HL-60 (cell line): Measurements from ENCODE around the gene MDGA2.

Source experiments
- DNase-seq, 2 experiments: peaks; one replicate each; pipeline ENCODE4 v3.0.0-alpha.2; 2010 to 2020; ENCODE audit warnings: low read depth in 1 of 2, low spot score in 1 of 2
- H3K27ac ChIP-seq: fragments of 250-450 bp; sonication (Bioruptor Pico); replicated peaks from 2 replicates; pipeline ENCODE4 v1.5.1; 2020; ENCODE audit warnings: mild to moderate bottlenecking, moderate library complexity
- H3K27me3 ChIP-seq: fragments of 250-450 bp; sonication (Bioruptor Pico); 2 replicates; pipeline ENCODE4 v1.5.1; 2021; ENCODE audit warnings: mild to moderate bottlenecking, moderate library complexity; ENCODE audit not compliant: insufficient read depth, poor library complexity, severe bottlenecking
- H3K4me3 ChIP-seq: replicated peaks from 2 replicates; pipeline ENCODE4 v1.5.1; 2011; ENCODE audit warnings: mild to moderate bottlenecking, control low read depth, low read length; ENCODE audit not compliant: insufficient read depth
- GABPA ChIP-seq: IDR thresholded peaks from 2 replicates; pipeline ENCODE4 v1.6.1; 2012; ENCODE audit warnings: low read depth
- POLR2AphosphoS5 ChIP-seq: IDR thresholded peaks from 2 replicates; pipeline ENCODE4 v1.6.1; 2012; ENCODE audit warnings: low read depth
- SPI1 ChIP-seq: IDR thresholded peaks from 2 replicates; pipeline ENCODE4 v1.6.1; 2012; ENCODE audit warnings: low read depth, mild to moderate bottlenecking, borderline replicate concordance
- TF ChIP-seq, protein P1 (sequence below): IDR thresholded peaks from 2 replicates; pipeline ENCODE4 v1.6.1; 2012; ENCODE audit warnings: low read depth; ENCODE audit not compliant: insufficient replicate concordance
- TF ChIP-seq, protein P2 (sequence below): IDR thresholded peaks from one replicate; pipeline ENCODE4 v1.5.1; 2011; ENCODE audit warnings: low read length, control low read depth, inconsistent platforms; ENCODE audit not compliant: insufficient read depth

Gene MDGA2

DNA sequence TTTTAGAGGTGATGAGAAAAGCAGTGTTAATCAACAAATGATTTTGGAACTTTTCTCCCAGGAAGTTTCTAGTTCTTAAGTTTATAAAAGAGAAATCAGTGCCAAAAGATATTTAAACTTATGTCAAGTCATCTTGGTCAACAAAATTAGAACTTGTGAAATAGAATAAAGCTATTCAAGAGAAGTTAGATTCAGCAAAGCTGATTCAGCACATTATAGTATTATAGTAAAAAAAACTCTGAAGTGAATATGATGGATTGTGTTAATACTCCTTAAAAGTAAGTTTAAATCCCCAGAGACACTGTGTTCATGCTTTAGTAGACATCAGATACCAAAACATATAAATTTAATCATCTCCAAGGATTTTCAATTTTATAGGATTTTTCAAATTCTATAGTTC is 813.7 kb downstream of the MDGA2 start:
- TF ChIP-seq SPI1, result no peak
- TF ChIP-seq GABPA, result no peak
- TF ChIP-seq, protein P1, sequence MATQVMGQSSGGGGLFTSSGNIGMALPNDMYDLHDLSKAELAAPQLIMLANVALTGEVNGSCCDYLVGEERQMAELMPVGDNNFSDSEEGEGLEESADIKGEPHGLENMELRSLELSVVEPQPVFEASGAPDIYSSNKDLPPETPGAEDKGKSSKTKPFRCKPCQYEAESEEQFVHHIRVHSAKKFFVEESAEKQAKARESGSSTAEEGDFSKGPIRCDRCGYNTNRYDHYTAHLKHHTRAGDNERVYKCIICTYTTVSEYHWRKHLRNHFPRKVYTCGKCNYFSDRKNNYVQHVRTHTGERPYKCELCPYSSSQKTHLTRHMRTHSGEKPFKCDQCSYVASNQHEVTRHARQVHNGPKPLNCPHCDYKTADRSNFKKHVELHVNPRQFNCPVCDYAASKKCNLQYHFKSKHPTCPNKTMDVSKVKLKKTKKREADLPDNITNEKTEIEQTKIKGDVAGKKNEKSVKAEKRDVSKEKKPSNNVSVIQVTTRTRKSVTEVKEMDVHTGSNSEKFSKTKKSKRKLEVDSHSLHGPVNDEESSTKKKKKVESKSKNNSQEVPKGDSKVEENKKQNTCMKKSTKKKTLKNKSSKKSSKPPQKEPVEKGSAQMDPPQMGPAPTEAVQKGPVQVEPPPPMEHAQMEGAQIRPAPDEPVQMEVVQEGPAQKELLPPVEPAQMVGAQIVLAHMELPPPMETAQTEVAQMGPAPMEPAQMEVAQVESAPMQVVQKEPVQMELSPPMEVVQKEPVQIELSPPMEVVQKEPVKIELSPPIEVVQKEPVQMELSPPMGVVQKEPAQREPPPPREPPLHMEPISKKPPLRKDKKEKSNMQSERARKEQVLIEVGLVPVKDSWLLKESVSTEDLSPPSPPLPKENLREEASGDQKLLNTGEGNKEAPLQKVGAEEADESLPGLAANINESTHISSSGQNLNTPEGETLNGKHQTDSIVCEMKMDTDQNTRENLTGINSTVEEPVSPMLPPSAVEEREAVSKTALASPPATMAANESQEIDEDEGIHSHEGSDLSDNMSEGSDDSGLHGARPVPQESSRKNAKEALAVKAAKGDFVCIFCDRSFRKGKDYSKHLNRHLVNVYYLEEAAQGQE, result no peak
- no peak for TF ChIP-seq POLR2AphosphoS5
- TF ChIP-seq, protein P2, sequence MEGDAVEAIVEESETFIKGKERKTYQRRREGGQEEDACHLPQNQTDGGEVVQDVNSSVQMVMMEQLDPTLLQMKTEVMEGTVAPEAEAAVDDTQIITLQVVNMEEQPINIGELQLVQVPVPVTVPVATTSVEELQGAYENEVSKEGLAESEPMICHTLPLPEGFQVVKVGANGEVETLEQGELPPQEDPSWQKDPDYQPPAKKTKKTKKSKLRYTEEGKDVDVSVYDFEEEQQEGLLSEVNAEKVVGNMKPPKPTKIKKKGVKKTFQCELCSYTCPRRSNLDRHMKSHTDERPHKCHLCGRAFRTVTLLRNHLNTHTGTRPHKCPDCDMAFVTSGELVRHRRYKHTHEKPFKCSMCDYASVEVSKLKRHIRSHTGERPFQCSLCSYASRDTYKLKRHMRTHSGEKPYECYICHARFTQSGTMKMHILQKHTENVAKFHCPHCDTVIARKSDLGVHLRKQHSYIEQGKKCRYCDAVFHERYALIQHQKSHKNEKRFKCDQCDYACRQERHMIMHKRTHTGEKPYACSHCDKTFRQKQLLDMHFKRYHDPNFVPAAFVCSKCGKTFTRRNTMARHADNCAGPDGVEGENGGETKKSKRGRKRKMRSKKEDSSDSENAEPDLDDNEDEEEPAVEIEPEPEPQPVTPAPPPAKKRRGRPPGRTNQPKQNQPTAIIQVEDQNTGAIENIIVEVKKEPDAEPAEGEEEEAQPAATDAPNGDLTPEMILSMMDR, result no peak
- no peak for DNase-seq
- Histone ChIP-seq H3K27me3 (no peaks in the 10 kb centered on the region), H3K27ac (no peak overlapping the region), H3K4me3 (no peak overlapping the region)

DNA sequence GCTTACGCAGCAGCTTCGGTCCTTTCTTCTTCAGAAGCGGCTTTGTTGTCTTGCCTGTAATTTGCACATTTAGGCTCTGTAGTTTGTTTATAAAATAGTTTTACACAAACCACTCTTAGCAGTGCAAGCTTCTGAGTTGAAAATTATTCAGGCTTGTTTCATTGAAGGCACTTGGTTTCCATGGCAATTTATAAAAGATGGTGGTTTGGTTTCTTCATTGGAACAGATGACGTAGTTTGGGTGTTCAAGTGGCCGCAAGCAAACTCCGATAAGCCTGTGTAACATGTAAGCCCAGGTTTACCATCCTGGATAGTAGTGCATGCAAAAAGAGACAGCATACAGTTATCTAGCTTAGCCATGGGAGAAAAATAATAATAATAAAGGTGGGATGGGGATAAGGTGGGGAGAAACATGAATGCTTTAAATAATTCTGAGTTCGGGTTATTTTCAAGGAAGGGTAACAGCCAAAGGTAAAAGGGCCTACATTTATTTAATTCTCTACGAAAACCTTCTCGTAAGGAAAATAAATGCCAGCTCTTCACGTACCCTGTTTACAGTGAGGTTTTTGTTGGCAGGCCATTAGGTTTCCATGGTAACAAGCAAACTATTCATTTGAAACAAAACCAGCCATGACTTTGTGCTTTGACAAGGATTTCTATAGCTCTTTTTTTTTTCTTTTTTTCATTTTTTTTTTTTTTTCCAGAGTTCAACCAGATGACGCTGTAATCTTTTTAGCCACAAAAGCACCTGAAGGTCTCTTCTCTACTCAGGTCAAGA is 834.3 kb downstream of the MDGA2 start:
- TF ChIP-seq GABPA (no peak), POLR2AphosphoS5 (no peak), SPI1 (no peak)
- TF ChIP-seq, protein P1, result no peak
- TF ChIP-seq, protein P2, result no peak
- no peak overlapping the region for H3K27ac ChIP-seq
- DNase-seq, result no peak
- H3K27me3 ChIP-seq, result no peaks in the 10 kb centered on the region
- H3K4me3 ChIP-seq, result no peak overlapping the region

DNA sequence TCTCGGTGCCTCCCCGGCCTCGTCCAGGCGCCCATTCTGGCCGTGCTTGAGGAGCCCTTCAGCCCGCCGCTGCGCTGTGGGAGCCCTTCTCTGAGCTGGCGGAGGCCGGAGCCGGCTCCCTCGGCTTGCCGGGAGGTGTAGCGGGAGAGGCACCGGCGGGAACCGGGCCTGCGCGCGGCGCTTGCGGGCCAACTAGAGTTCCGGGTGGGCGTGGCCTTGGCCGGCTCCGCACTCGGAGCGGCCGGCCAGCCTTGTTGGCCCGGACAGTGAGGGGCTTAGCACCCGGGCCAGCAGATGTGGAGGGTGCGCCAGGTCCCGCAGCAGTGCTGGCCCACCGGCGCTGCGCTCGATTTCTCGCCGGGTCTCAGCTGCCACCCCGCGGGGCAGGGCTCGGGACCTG is 855.1 kb downstream of the MDGA2 start:
- TF ChIP-seq GABPA (no peak), SPI1 (no peak), POLR2AphosphoS5 (no peak)
- TF ChIP-seq, protein P2, result no peak
- TF ChIP-seq, protein P1, result no peak
- no peak overlapping the region for H3K4me3 ChIP-seq
- H3K27ac ChIP-seq, result no peak overlapping the region
- no peak for DNase-seq
- no peaks in the 10 kb centered on the region for H3K27me3 ChIP-seq
